GM12892 (cell line): Measurements from ENCODE around the gene MRPS35.

Experiments
- POLR2A ChIP-seq: IDR thresholded peaks from 2 replicates; pipeline ENCODE4 v1.6.1; 2011; ENCODE audit warnings: low read depth, low read length, control low read depth
- POLR2AphosphoS5 ChIP-seq: IDR thresholded peaks from 2 replicates; pipeline ENCODE4 v1.6.1; 2011; ENCODE audit warnings: low read depth, low read length, control low read depth
- TAF1 ChIP-seq: IDR thresholded peaks from 2 replicates; pipeline ENCODE4 v1.6.1; 2011; ENCODE audit warnings: low read depth, mild to moderate bottlenecking, control low read depth, low read length, borderline replicate concordance

DNA sequence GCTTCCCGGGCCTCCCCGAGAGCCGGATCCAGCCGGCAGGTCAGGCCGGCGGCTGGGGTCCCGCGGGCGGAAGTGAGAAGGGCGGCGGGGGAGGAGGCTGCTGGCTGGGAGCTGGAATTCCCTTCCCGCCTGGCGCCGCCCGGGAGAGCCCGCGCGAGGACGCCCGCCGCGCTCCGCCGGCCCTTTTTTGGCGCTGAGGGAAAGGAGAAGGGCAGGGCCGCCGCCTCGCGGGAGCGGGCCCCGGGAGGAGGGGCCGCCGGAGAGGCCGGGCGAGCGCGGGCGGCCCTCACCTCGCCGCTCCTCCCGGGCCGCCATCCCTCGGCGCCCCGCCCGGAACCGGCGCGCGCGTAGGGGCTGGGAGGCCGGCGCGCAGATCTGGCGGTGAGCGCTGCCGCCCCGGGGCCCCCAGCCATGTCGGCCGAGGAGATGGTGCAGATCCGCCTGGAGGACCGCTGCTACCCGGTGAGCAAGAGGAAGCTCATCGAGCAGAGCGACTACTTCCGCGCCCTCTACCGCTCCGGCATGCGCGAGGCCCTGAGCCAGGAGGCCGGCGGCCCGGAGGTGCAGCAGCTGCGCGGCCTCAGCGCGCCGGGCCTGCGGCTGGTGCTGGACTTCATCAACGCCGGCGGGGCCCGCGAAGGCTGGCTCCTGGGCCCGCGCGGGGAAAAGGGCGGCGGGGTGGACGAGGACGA is 69.4 kb downstream of the MRPS35 start, which contains the start of the genes KLHL42 and MANSC4:
- TF ChIP-seq POLR2A (peak; percentile 78; the same call in 1 of the 2 replicates), TAF1 (peak; percentile 25; the same call in 1 of the 2 replicates), POLR2AphosphoS5 (0 out of 2 replicates have a peak, but pooled peaks have one; percentile 26)
